Liver (tissue), 3 donors: ENCODE measurements around the gene UBIAD1.

Experiments
- TAF1 ChIP-seq: conservative IDR thresholded peaks from 2 replicates; pipeline ENCODE4 v1.6.1; 2016; ENCODE audit warnings: antibody characterized with exemption, mild to moderate bottlenecking
- YY1 ChIP-seq: IDR thresholded peaks from 2 replicates; pipeline ENCODE4 v1.6.1; 2016; ENCODE audit warnings: antibody characterized with exemption, mild to moderate bottlenecking
- TF ChIP-seq, protein P1 (sequence below): fragments of 150-350 bp; IDR thresholded peaks from 2 replicates; pipeline ENCODE4 v1.5.1; 2017; ENCODE audit warnings: improper control_type of control experiment, low read depth, low read length; ENCODE audit not compliant: missing input control
- TF ChIP-seq, protein P2 (sequence below): IDR thresholded peaks from 2 replicates; pipeline ENCODE4 v1.6.1; 2016; ENCODE audit warnings: antibody characterized with exemption
- TF ChIP-seq, protein P3 (sequence below): IDR thresholded peaks from 2 replicates; pipeline ENCODE4 v1.6.1; 2016; ENCODE audit warnings: antibody characterized with exemption, mild to moderate bottlenecking
- TF ChIP-seq, protein P4 (sequence below): IDR thresholded peaks from 2 replicates; pipeline ENCODE4 v1.6.1; 2016; ENCODE audit warnings: antibody characterized with exemption
- donor health status: healthy.
- donor health status: healthy.

DNA sequence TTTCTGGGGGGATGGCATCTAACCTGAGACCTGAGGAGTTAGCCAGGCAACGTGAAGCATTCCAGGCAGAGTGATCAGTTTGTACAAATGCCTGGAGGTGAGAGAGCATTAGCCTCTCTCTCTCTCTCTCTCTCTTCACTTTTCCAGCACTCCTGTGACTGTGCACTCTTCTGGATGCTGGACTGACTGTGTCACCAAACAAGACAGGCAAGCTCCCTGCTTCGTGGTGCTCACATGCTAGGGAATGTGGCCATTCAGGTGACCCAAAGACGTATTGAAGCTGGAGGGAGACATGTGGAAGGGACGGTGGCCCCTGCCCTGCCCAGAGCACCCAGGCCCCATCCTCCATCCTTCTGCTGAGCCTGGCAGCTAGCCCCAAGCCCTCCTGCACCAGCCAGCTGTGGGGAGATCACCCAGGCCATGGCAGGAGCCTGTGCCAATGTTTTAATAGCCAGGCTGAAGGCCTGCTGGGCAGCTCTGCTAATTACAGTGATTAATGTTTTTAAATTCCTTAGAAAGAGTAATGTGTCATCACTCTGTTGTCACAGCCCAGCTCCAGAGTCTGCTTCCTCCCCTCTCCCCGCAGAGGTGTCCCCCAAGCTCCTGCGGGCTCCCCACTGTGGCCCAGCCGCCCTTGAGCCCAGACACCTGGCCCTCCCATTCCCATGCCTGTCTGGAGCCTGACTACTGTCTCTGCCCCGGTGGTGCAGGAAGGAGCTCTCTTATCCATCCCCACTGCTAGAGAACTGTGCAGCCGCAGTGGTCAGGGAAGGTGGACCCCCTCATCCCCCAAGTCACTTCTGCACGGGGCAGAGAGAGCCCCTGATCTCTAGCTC, 48.9 kb downstream of the UBIAD1 start:
- TF ChIP-seq TAF1 (no peak), YY1 (no peak)
- TF ChIP-seq, protein P1, sequence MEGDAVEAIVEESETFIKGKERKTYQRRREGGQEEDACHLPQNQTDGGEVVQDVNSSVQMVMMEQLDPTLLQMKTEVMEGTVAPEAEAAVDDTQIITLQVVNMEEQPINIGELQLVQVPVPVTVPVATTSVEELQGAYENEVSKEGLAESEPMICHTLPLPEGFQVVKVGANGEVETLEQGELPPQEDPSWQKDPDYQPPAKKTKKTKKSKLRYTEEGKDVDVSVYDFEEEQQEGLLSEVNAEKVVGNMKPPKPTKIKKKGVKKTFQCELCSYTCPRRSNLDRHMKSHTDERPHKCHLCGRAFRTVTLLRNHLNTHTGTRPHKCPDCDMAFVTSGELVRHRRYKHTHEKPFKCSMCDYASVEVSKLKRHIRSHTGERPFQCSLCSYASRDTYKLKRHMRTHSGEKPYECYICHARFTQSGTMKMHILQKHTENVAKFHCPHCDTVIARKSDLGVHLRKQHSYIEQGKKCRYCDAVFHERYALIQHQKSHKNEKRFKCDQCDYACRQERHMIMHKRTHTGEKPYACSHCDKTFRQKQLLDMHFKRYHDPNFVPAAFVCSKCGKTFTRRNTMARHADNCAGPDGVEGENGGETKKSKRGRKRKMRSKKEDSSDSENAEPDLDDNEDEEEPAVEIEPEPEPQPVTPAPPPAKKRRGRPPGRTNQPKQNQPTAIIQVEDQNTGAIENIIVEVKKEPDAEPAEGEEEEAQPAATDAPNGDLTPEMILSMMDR, result no peak
- TF ChIP-seq, protein P2, sequence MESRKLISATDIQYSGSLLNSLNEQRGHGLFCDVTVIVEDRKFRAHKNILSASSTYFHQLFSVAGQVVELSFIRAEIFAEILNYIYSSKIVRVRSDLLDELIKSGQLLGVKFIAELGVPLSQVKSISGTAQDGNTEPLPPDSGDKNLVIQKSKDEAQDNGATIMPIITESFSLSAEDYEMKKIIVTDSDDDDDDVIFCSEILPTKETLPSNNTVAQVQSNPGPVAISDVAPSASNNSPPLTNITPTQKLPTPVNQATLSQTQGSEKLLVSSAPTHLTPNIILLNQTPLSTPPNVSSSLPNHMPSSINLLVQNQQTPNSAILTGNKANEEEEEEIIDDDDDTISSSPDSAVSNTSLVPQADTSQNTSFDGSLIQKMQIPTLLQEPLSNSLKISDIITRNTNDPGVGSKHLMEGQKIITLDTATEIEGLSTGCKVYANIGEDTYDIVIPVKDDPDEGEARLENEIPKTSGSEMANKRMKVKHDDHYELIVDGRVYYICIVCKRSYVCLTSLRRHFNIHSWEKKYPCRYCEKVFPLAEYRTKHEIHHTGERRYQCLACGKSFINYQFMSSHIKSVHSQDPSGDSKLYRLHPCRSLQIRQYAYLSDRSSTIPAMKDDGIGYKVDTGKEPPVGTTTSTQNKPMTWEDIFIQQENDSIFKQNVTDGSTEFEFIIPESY, result no peak
- TF ChIP-seq, protein P3, sequence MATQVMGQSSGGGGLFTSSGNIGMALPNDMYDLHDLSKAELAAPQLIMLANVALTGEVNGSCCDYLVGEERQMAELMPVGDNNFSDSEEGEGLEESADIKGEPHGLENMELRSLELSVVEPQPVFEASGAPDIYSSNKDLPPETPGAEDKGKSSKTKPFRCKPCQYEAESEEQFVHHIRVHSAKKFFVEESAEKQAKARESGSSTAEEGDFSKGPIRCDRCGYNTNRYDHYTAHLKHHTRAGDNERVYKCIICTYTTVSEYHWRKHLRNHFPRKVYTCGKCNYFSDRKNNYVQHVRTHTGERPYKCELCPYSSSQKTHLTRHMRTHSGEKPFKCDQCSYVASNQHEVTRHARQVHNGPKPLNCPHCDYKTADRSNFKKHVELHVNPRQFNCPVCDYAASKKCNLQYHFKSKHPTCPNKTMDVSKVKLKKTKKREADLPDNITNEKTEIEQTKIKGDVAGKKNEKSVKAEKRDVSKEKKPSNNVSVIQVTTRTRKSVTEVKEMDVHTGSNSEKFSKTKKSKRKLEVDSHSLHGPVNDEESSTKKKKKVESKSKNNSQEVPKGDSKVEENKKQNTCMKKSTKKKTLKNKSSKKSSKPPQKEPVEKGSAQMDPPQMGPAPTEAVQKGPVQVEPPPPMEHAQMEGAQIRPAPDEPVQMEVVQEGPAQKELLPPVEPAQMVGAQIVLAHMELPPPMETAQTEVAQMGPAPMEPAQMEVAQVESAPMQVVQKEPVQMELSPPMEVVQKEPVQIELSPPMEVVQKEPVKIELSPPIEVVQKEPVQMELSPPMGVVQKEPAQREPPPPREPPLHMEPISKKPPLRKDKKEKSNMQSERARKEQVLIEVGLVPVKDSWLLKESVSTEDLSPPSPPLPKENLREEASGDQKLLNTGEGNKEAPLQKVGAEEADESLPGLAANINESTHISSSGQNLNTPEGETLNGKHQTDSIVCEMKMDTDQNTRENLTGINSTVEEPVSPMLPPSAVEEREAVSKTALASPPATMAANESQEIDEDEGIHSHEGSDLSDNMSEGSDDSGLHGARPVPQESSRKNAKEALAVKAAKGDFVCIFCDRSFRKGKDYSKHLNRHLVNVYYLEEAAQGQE, result no peak
- TF ChIP-seq, protein P4, sequence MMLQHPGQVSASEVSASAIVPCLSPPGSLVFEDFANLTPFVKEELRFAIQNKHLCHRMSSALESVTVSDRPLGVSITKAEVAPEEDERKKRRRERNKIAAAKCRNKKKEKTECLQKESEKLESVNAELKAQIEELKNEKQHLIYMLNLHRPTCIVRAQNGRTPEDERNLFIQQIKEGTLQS, result no peak
